ENCODE measurements around the gene UGT1A10.

- TF ChIP-seq EZH2 (IDR thresholded peaks at IDR 0.05; ENCODE audit: borderline replicate concordance, insufficient read depth, low read length, poor library complexity, severe bottlenecking): no peak
- TF ChIP-seq CTCF (IDR thresholded peaks at IDR 0.05; ENCODE audit: poor library complexity, severe bottlenecking): no peak
- TF ChIP-seq TAF1 (IDR thresholded peaks at IDR 0.05; ENCODE audit: low read depth): no peak
- no peak for TF ChIP-seq EP300 (conservative IDR thresholded peaks at IDR 0.05; ENCODE audit: poor library complexity, severe bottlenecking)
- TF ChIP-seq RAD21 (conservative IDR thresholded peaks at IDR 0.05): no peak
- no peak for TF ChIP-seq SMC3 (conservative IDR thresholded peaks at IDR 0.05; ENCODE audit: poor library complexity)
- TF ChIP-seq MXI1 (conservative IDR thresholded peaks at IDR 0.05; ENCODE audit: poor library complexity, severe bottlenecking): no peak
- no peak for TF ChIP-seq REST (IDR thresholded peaks at IDR 0.05; ENCODE audit: borderline replicate concordance)
- TF ChIP-seq POLR2AphosphoS5 (IDR thresholded peaks at IDR 0.05): no peak
These were observed 43.0 kb upstream of the UGT1A10 start for GRCh38 chr2:233593201-233593600.

Measured in neural cell (in vitro differentiated cells).